GM11168 (cell line): Measurements from ENCODE around the gene BRICD5.
"Not testable (repeated sequence)": the region's sequence is repeated elsewhere in the genome, so short reads cannot be mapped to it uniquely, and the experiment has no call there.

Source experiments
- in situ Hi-C: fragments of 300-500 bp; cut with MboI; formaldehyde crosslinking; loops from one replicate; pipeline ENCODE4 v1.12.0; 2022; ENCODE audit warnings: low sequenced_read_pairs; ENCODE audit not compliant: unreplicated experiment

The BRICD5 gene

GRCh38 chr16:2204416-2205103 lies 6.1 kb downstream of the BRICD5 start:
- in situ Hi-C loops, result no loop called here

- in situ Hi-C loops, result not testable (repeated sequence)
These were observed 7.5 kb downstream of the BRICD5 start for GRCh38 chr16:2203119-2203688.

- in situ Hi-C loops, result no loop called here
These were observed 10.3 kb downstream of the BRICD5 start for GRCh38 chr16:2200313-2200712.

DNA sequence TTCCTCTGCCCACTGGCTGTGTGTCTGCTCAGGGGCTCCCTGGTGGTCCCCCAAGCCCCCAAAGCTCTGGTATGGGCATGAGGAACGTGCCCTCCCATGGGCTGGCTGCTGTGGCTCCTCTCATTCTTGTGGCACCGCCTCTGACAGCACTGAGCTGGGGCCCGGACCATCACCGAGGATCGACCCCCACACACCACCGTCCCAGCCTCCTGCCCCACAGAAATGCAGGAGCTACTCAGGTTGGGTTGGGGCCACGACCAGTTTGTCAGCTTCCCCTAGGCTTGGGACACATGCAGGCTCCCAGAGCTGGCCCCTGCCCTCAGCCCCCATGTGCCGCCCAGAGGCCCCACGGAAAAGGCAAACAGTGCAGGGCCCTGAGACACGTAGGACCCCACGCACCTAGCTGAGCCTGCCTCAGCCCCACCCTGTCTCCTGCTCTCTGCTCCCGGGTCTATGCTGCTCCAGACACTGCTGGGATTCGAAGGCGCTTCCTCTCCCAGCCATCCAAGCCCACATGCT lies 11.0 kb downstream of the BRICD5 start:
- in situ Hi-C loops, result no loop called here

DNA sequence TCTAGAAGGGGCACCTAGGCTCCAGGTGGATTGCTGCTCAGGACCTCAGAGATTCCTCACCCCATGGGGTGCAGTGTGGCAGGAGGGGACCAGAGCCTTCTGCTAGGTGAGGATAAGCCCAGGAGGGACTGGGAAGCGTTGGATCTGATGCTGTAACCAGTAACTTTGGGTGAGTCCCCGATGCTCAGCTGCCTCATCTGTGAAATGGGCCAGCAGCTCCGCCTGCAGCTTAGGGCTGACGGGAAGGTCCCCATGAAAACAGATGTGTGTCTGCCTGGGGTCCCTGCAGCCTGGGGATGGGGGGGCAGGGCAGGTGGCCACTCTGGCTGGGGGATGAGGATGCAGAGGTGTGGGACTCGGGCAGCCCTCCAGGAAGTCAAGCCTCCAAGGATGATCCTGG lies 11.6 kb downstream of the BRICD5 start:
- in situ Hi-C loops, result no loop called here

DNA sequence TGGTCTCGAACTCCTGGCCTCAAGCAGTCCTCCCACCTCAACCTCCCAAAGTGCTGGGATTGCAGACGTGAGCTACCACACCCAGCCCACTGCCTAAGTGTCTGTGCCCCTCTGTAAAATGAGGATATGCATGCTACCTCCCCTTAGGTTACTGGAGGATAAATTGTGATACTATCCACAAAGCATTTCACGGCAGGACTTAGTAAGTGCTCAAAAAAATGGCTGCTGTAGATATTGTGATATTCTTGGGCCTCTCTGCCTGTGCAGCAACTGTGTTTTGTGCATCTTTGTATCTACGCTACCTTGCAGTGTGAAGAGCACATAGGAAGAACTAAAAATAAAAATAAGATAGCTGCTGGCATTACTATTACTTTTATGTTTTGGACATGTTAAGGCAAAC lies 12.4 kb downstream of the BRICD5 start:
- in situ Hi-C loops, result no loop called here

DNA sequence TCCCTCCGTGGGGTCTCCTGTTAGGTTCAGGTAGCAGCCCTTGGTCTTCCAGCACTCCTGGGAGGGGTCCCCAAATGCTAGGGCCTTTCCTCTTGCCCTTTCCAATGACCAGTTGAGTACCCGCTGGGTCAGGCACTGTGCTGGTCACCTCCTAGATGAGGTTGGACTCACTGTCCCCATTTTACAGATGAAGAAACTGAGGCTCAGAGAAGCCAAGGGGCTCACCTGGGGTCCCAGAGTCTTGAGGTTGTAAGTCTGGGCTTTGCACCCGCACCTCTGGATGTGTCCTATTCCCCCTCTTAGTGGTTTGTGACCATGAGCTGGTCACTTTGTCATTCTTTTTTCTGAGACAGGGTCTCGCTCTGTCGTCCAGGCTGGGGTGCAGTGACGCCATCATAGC lies 12.9 kb downstream of the BRICD5 start:
- in situ Hi-C loops, result no loop called here

- in situ Hi-C loops, result no loop called here
These were observed 13.6 kb downstream of the BRICD5 start for GRCh38 chr16:2196981-2197511.

DNA sequence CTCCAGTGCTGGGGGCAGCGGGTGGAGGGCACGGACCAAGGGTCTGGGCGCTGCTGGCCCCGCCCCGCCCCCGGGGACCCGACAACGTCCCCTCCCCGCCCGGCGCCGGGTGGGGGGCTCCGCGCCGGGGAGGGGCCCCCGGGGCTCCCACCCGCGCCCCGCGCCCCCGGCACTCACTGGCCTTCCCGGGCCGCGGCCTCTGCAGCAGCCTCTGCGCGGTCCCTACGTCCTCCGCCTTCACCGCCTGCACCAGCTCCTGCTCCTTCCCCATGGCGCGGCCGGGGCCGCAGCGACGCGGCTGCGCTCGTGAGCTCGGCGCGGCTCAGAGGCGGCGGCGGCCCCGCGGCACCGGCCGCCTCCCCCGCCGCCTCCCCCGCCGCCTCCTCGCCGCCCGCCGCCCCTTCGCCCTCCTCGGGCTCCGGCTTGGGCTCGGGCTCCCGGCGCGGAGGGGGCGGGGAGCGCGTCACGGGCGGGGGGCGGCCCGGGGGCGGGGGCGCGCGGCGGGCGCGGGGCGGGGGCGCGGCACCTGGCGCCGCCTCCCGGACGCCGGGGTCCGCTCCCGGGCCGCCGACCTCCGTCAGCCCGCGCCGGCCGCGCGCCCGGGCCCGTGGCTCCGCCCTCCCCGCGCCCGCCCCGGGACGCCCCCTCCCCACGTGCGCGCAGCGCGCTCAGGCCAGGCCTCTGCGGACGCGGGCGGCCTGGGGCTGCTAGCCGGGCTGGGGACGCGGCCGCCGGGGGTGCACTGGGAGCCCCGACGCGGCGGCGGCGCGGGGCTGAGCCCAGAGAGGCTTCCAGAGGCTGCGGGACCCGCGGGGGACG lies 14.3 kb downstream of the BRICD5 start, which contains the start of gene CASKIN1:
Gene CASKIN1, minus strand, starts transcription at position 444 of the 819 bp plus-strand sequence. Its CDS starts 173 bp downstream, at position 271.
- in situ Hi-C loops, result no loop called here

GRCh38 chr16:2195322-2196161 lies 15.1 kb downstream of the BRICD5 start:
- in situ Hi-C loops, result no loop called here

DNA sequence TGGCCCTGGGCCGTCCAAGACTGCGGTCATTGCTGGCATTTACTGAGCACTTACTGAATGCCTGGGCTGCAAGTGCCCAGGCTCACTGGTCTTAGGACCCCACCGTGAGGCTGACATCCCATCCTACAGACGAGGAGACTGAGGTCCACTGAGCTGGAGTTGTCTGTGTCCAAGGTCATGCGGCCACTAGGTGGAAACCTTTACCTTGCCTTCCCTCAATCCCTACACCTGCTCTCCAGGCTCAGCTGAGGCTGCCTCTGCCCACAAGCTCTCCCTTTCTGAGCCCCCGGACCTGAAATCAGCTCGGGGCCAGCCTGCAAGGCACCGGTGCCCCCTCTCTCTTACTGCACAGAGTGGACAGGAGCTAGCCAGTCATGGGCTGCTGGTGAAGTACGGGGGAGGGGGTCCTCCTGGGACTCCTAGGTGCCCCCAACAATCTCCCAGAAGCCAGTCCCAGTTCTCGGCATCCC lies 15.8 kb downstream of the BRICD5 start:
- in situ Hi-C loops, result no loop called here

DNA sequence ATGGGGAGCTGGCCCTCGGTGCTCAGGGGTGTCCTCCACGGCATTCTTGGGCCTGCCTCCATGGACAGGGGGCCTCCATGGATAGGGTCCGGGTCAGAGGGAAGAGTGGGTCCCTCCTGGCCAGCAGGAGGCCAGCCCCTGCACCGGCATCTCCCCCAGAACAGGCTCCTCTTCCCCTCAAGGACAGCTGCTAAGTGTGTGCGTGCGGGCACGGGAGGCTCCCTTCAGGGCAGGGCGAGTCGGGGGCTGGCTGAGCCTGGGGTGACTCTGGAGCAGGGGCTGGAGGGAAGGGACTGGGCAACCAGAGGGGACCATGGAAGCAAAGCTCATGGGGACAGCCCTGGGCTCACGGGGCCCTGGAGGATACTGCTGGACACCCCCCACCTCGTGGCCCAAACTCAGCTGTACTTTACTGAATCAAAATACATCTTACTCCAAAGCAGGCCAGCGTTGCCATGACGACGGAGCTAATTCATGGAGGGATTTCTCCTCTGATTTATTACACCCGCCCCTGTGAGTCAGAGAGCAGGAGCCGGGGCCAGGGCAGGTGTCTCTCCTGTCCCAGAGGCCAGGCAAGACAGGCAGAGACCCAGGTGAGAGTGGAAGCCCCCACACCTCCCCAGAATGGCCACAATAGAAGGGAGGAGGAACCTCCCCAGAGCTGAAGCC lies 16.4 kb downstream of the BRICD5 start:
- in situ Hi-C loops, result no loop called here

- in situ Hi-C loops, result no loop called here
These were observed 19.3 kb downstream of the BRICD5 start for GRCh38 chr16:2191446-2191706.

- in situ Hi-C loops, result no loop called here
These were observed 19.8 kb downstream of the BRICD5 start for GRCh38 chr16:2190659-2191445.

- in situ Hi-C loops, result no loop called here
These were observed 20.5 kb downstream of the BRICD5 start for GRCh38 chr16:2190002-2190658.

DNA sequence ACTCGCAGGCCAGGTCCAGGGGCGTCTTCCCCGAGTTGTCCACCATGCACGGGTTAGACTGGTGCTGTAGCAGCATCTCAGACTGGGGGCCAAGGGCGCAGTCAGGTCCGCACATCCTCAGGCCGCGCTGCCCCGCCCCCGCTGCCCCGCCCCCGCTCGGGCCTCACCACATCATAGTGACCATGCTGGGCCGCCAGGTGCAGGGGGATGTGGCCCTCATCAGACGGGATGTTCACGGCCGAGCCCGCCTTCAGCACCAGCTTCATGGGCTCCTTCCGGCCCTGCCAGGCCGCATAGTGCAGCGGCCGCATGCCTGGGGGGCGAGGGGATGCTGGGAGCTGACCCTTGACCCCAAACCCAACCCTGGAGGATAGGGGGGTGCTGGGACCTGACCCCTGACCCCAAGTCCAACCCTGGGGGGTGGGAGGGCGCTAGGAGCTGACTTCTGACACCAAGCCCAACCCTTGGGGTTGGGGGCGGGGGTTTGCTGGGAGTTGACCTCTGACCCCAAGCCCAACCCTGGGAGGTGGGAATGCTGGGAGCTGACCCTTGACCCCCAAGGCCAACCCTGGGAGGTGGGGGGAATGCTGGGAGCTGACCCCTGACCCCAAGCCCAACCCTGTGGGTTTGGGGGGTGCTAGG lies 21.3 kb downstream of the BRICD5 start:
- in situ Hi-C loops, result no loop called here

DNA sequence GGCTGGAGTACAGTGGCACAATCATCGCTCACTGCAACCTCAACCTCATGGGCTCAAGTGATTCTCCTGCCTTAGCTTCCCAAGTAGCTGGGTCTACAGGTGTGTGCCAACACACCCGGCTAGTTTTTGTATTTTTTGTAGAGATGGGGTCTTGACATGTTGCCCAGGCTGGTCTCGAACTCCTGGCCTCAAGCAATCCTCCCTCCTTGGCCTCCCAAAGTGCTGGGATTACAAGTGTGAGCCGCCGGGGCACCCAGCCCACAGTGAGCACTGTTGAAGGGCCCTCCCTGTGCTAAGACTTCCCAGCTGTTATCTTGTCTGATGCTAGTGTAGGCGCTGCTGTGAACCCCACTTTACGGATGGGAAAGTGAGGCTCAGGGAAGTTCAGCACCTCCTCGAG lies 22.3 kb downstream of the BRICD5 start:
- in situ Hi-C loops, result no loop called here

GRCh38 chr16:2187212-2187611 lies 23.5 kb downstream of the BRICD5 start:
- in situ Hi-C loops, result no loop called here
